Nephron (organoid): ENCODE measurements around the gene RELB.
A peak's percentile ranks its signal among the peaks of the same experiment; 100 is the strongest.

Experiments
- H3K27ac Mint-ChIP-seq, 3 experiments: 2 replicates each; pipeline ENCODE4 v1.8.0; 2020; ENCODE audit warnings: mixed read lengths in 3 of 3, mild to moderate bottlenecking in 2 of 3, moderate library complexity in 1 of 3
- H3K27me3 Mint-ChIP-seq: 2 replicates; pipeline ENCODE4 v1.8.0; 2021; ENCODE audit warnings: low read depth, mild to moderate bottlenecking, moderate library complexity, mixed read lengths
- H3K36me3 Mint-ChIP-seq: 2 replicates; pipeline ENCODE4 v1.8.0; 2020; ENCODE audit warnings: low read depth, mixed read lengths
- H3K4me1 Mint-ChIP-seq: 2 replicates; pipeline ENCODE4 v1.8.0; 2020; ENCODE audit warnings: mixed read lengths
- H3K4me3 Mint-ChIP-seq, 3 experiments: 2 replicates each; pipeline ENCODE4 v1.8.0; 2020; ENCODE audit warnings: mild to moderate bottlenecking in 3 of 3, mixed read lengths in 3 of 3, moderate library complexity in 2 of 3
- H3K9me3 Mint-ChIP-seq: 2 replicates; pipeline ENCODE4 v1.8.0; 2020; ENCODE audit warnings: mixed read lengths
- TF ChIP-seq, protein P1 (sequence below), 3 experiments: fragments of 200-600 bp; sonication (generic); IDR thresholded peaks; one replicate each; pipeline ENCODE4 v1.5.0; 2021; ENCODE audit warnings: antibody characterized with exemption in 3 of 3; ENCODE audit not compliant: unreplicated experiment in 3 of 3

RELB gene

DNA sequence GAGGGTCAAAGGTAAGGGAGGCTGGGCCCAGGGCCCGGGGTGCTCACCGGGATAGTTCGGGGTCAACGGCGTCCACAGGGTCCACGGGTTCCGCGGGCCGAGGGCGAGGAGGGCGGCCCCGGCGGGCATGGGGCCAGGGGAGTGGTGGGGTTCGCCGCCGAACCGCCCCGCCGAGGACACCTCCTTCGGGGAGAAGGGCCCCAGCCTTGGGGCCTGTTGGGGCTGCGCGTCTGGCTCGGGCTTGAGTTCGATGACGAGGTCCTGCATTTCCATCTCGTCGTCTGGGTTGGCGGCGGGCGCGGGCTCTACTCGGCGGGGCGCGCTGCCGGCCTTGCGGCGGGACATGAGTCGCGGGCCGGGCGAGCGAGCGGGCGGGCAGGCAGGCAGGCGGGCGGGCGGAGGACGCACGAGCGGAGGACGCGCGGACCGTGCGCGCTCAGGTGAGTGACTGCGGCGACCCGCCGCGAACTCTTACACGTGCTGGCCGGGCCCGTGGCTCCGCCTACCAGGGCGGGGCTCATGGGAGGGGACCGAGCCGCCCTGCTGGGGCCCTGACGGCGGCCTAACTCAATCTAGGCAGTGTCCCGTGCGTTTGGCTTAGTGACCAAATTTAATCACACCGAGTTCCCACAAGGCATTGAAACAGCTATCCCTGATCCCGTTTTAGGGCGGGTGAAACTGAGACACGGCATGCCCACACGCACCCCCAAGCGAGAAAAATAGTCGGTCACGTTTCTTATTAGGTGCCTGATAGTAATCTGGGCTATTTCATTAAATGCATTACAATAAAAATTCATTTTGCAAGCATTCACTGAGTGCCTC, 75.0 kb downstream of the RELB start, which contains the start of gene ZNF296:
Gene ZNF296, minus strand, starts transcription at position 450 of the 822 bp plus-strand sequence. Its CDS starts 105 bp downstream, at position 345.
- TF ChIP-seq, protein P1, sequence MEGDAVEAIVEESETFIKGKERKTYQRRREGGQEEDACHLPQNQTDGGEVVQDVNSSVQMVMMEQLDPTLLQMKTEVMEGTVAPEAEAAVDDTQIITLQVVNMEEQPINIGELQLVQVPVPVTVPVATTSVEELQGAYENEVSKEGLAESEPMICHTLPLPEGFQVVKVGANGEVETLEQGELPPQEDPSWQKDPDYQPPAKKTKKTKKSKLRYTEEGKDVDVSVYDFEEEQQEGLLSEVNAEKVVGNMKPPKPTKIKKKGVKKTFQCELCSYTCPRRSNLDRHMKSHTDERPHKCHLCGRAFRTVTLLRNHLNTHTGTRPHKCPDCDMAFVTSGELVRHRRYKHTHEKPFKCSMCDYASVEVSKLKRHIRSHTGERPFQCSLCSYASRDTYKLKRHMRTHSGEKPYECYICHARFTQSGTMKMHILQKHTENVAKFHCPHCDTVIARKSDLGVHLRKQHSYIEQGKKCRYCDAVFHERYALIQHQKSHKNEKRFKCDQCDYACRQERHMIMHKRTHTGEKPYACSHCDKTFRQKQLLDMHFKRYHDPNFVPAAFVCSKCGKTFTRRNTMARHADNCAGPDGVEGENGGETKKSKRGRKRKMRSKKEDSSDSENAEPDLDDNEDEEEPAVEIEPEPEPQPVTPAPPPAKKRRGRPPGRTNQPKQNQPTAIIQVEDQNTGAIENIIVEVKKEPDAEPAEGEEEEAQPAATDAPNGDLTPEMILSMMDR (IDR thresholded peaks at IDR 0.05; ENCODE audit: unreplicated experiment in 3 of 3), result no peak
- H3K4me1 Mint-ChIP-seq, result peaks cover 11% of the 10 kb centered on the region
- H3K27ac Mint-ChIP-seq, result peak within 1 kb of the TSS in 1 of 3 experiments; percentile 70
- H3K9me3 Mint-ChIP-seq, result no peaks in the 10 kb centered on the region
- H3K27me3 Mint-ChIP-seq, result peaks cover 29% of the 10 kb centered on the region
- peak within 1 kb of the TSS; percentile 71 to 79 (median 72) for H3K4me3 Mint-ChIP-seq
- H3K36me3 Mint-ChIP-seq, result peaks cover 4% of the 10 kb centered on the region

DNA sequence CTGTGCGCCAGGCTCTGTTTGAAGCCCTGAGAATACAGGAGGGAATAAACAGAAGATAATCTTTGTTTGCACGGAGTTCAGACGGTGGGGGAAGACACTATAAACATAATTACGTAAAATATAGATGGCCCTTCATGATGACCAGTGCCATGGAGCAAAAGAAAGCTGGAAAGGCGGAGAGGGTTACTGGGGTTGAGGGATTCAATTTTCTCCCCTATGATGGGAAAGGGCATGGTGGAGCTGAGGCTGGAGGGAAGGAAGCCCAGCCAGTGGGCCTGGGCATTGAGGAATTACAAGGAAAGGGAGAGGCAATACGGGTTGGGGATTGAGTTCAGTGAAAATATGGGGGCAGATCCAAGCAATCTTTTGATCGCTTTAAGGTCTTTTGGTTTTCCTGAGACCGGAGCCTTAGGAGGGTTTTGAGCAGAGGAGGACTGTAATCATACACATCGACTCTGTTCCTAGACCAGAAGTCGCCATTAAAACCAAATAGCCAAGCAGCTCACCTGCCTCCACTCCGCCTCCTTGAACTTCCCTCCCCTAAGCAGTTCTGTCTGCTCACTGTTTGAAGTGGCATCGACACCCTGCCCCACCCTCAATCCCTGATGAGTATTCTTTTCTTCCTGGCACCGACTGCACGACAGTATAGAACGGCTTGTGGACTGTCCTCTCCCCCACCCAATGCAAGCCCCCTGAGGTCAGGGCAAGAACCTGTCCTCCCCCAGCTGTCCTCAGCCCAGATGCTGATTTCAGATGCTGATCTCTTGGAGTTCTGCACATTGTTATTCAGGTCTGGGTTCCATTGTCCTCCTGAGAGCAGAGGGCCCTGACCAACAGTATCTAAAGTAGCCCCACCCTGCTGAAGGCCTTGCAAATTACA, 75.8 kb downstream of the RELB start:
- peaks cover 9% of the 10 kb centered on the region for H3K36me3 Mint-ChIP-seq
- peak overlapping the region; percentile 61 to 79 (median 72) for H3K4me3 Mint-ChIP-seq
- peaks cover 29% of the 10 kb centered on the region for H3K27me3 Mint-ChIP-seq
- peaks cover 18% of the 10 kb centered on the region for H3K4me1 Mint-ChIP-seq
- TF ChIP-seq, protein P1 (IDR thresholded peaks at IDR 0.05; ENCODE audit: unreplicated experiment in 3 of 3), result no peak
- H3K9me3 Mint-ChIP-seq, result no peaks in the 10 kb centered on the region
- peak overlapping the region in 1 of 3 experiments; percentile 70 for H3K27ac Mint-ChIP-seq

DNA sequence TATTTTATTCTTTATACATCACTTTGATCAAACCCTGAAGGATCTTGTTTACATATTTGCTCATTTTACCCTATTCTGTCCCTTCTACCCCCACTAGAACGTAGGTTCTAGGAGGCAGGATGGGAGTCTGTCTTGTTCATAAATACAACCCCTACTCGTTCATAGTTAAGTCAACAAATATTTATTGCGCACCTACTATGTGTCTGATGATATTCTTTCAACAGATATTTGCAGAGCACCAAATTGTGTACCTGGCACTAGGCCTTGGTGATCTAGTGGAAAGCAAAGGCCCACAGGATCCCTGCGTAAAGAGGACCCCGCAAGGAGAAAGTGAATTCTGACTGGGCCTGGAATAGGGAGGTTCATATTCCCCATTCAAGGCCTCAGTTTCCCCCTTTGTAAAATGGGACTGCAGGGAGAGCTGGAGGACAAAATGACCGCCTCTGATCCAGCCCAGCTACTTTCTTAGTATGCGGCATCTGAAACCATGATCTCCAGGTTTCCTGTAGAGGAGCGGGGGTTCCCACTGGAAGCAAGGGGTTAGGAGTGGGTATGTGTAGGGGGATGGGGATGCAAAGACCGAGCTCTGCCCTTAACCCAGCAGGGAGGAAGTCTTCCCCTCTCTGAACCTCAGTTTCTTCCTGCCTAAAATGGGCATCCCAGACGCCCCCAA, 77.3 kb downstream of the RELB start:
- H3K9me3 Mint-ChIP-seq, result no peaks in the 10 kb centered on the region
- TF ChIP-seq, protein P1 (IDR thresholded peaks at IDR 0.05; ENCODE audit: unreplicated experiment in 3 of 3), result no peak
- H3K27ac Mint-ChIP-seq, result no peak overlapping the region
- peak overlapping the region; percentile 98 to 100 (median 99) for H3K4me3 Mint-ChIP-seq
- peaks cover 12% of the 10 kb centered on the region for H3K36me3 Mint-ChIP-seq
- H3K27me3 Mint-ChIP-seq, result peaks cover 29% of the 10 kb centered on the region
- peaks cover 21% of the 10 kb centered on the region for H3K4me1 Mint-ChIP-seq

DNA sequence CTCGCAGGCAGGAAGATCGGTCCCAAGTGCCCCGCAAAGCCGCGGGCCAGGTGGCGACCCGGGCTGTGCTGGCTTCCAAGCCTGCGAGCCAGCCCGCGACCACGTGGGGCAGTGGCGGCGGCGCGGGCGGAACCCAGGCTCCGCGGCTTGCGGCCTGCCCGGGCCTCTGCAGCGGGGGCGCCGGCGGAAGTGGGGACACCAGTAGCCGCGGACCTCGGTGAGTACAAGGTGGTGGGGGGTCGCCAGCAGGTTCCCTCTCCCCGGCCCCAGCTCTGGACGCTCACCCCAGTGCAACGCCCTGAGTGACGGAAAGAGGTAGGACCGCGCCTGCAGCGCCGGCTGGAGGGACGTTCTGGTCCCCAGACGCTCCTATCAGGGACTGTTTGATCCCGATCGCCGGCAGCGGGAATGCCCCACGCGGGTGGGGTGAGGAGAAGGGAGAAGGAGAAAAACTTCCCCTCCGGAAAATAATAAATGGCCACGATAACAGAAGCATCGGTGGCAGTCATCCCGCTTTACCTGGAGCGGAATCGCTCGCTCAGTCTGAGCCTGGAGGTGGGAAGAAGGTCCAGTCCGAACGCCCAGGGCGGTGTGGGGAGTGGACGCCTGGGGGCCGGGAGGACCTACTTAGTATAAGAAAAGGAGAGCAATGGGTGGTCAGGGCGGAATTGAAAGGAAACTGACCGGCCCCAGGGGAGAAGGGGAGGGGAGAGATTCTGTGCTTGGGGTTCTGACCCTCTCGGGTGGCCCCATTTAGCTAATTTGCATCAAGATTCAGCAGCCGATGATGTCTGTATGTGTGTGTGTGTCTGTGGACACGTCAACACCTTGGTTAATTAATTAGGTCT, 78.0 kb downstream of the RELB start, which contains the start of gene GEMIN7:
Gene GEMIN7, plus strand, starts transcription at position 198 of the 848 bp plus-strand sequence. CDS start 10,855 bp downstream, outside the sequence.
- H3K27ac Mint-ChIP-seq, result peak within 1 kb of the TSS; percentile 56 to 93 (median 91)
- peaks cover 21% of the 10 kb centered on the region for H3K4me1 Mint-ChIP-seq
- peaks cover 12% of the 10 kb centered on the region for H3K36me3 Mint-ChIP-seq
- TF ChIP-seq, protein P1 (IDR thresholded peaks at IDR 0.05; ENCODE audit: unreplicated experiment in 3 of 3), result peak in 2 of 3 experiments; percentile 15
- H3K9me3 Mint-ChIP-seq, result no peaks in the 10 kb centered on the region
- peaks cover 29% of the 10 kb centered on the region for H3K27me3 Mint-ChIP-seq
- peak within 1 kb of the TSS; percentile 98 to 100 (median 99) for H3K4me3 Mint-ChIP-seq

- TF ChIP-seq, protein P1 (IDR thresholded peaks at IDR 0.05; ENCODE audit: unreplicated experiment in 3 of 3), result no peak
- Mint-ChIP-seq H3K27me3 (peaks cover 24% of the 10 kb centered on the region), H3K36me3 (peaks cover 12% of the 10 kb centered on the region), H3K9me3 (no peaks in the 10 kb centered on the region), H3K4me3 (peak overlapping the region; percentile 98 to 100 (median 99)), H3K27ac (peak overlapping the region in 1 of 3 experiments; percentile 91), H3K4me1 (peaks cover 17% of the 10 kb centered on the region)
Observed at GRCh38 chr19:45079911-45080370, 78.7 kb downstream of the RELB start.
